Measurements from ENCODE around the gene PHF2.
"Not testable (repeated sequence)": the region's sequence is repeated elsewhere in the genome, so short reads cannot be mapped to it uniquely, and the experiment has no call there.

The PHF2 gene

GRCh38 chr9:93665637-93666438 lies 89.5 kb downstream of the PHF2 start:
- DNase-seq (ENCODE audit: low read depth) = no peak

GRCh38 chr9:93666439-93666784 lies 90.0 kb downstream of the PHF2 start:
- DNase-seq (ENCODE audit: low read depth) = not testable (repeated sequence)

GRCh38 chr9:93667006-93667405 lies 90.6 kb downstream of the PHF2 start:
- no peak for DNase-seq (ENCODE audit: low read depth)

- DNase-seq (ENCODE audit: low read depth) = no peak
Measured at GRCh38 chr9:93667627-93668026, 91.2 kb downstream of the PHF2 start.

- no peak for DNase-seq (ENCODE audit: low read depth)
Measured at GRCh38 chr9:93668261-93668871, 92.0 kb downstream of the PHF2 start.

GRCh38 chr9:93669116-93669957 lies 93.0 kb downstream of the PHF2 start:
- DNase-seq (ENCODE audit: low read depth) = no peak

- DNase-seq (ENCODE audit: low read depth) = no peak
Measured at GRCh38 chr9:93669958-93670207, 93.5 kb downstream of the PHF2 start.

- no peak for DNase-seq (ENCODE audit: low read depth)
Measured at GRCh38 chr9:93670208-93671019, 94.0 kb downstream of the PHF2 start.

- no peak for DNase-seq (ENCODE audit: low read depth)
Measured at GRCh38 chr9:93671020-93671338, 94.6 kb downstream of the PHF2 start.

GRCh38 chr9:93672330-93673020 lies 96.1 kb downstream of the PHF2 start:
- not testable (repeated sequence) for DNase-seq (ENCODE audit: low read depth)

GRCh38 chr9:93673021-93673838 lies 96.8 kb downstream of the PHF2 start:
- DNase-seq (ENCODE audit: low read depth) = no peak

- DNase-seq (ENCODE audit: low read depth) = no peak
Measured at GRCh38 chr9:93673839-93674334, 97.5 kb downstream of the PHF2 start.

GRCh38 chr9:93674580-93675335 lies 98.4 kb downstream of the PHF2 start:
- no peak for DNase-seq (ENCODE audit: low read depth)

- no peak for DNase-seq (ENCODE audit: low read depth)
Measured at GRCh38 chr9:93675336-93676150, 99.2 kb downstream of the PHF2 start.

GRCh38 chr9:93676310-93677047 lies 100.1 kb downstream of the PHF2 start:
- no peak for DNase-seq (ENCODE audit: low read depth)

- no peak for DNase-seq (ENCODE audit: low read depth)
Measured at GRCh38 chr9:93677048-93677571, 100.7 kb downstream of the PHF2 start.

GRCh38 chr9:93677641-93678136 lies 101.3 kb downstream of the PHF2 start:
- no peak for DNase-seq (ENCODE audit: low read depth)
